K562 (cell line): ENCODE data around the gene MRPL4. TPM values are rescaled to one million over a fixed set of nuclear protein-coding genes. Genes with fewer than 3 reads are reported as not detected.

Experiments
- ATAC-seq: fragments of 200-7000 bp; cut with Tn5 transposase; 3 replicates; pipeline ENCODE4 v1.9.1; 2020; ENCODE audit warnings: moderate library complexity
- BruUV-seq: library from RNA; stranded (reverse); fragments of 400-500 nt; replicated peaks from 2 replicates; lab custom pipeline; 2021; lab: Mats Ljungman, UMichigan
- CTCF ChIA-PET: fragments of 300-600 bp; formaldehyde crosslinking; extraction: SDS; loops from one replicate; lab custom pipeline; 2021; ENCODE audit warnings: low intra/inter-chr PET ratio; lab: Yijun Ruan, JAX
- POLR2A ChIA-PET: fragments of 300-600, 350-650 bp; sonication (Branson Sonifier 250); formaldehyde crosslinking; extraction: SDS; loops from one replicate; lab custom pipeline; 2021; ENCODE audit warnings: antibody characterized with exemption, inconsistent platforms; lab: Yijun Ruan, JAX
- DNase-seq, 4 experiments: peaks; one replicate each; pipeline versions ENCODE4 v3.0.0 to v3.0.0-alpha.2; 2011 to 2018; ENCODE audit warnings: low spot score in 3 of 4, mixed read lengths in 3 of 4; ENCODE audit errors: extremely low read depth in 1 of 4
- FAIRE-seq: peaks from 2 replicates; lab custom pipeline; 2011; peaks lifted over from hg19 to GRCh38; lab: Jason Lieb, UNC
- H2AFZ ChIP-seq: 2 replicates; pipeline ENCODE4 v1.6.0; 2011; ENCODE audit warnings: low read depth, low read length, control low read depth, inconsistent platforms
- H3K27ac ChIP-seq: fragments of 200-600 bp; 3 replicates; pipeline ENCODE4 v1.8.0; 2011; ENCODE audit warnings: low read depth, mild to moderate bottlenecking, control low read depth, inconsistent platforms, low read length, moderate library complexity, mixed read lengths; ENCODE audit errors: extremely low read depth
- H3K27me3 ChIP-seq, 2 experiments: fragments of 300-600 bp in 1 of 2; 2 replicates in 1 of 2; 3 replicates in 1 of 2; pipeline versions ENCODE4 v1.6.0 to v1.8.0; 2011; ENCODE audit warnings: inconsistent platforms in 2 of 2, low read length in 2 of 2, mild to moderate bottlenecking in 1 of 2, mixed read lengths in 1 of 2, moderate library complexity in 1 of 2; ENCODE audit not compliant: control insufficient read depth in 2 of 2, insufficient read depth in 2 of 2
- H3K36me3 ChIP-seq: fragments of 300-600 bp; 3 replicates; pipeline ENCODE4 v1.8.0; 2011; ENCODE audit warnings: mild to moderate bottlenecking, low read length, inconsistent platforms; ENCODE audit not compliant: control insufficient read depth, insufficient read depth
- H3K4me1 ChIP-seq, 2 experiments: fragments of 200-600 bp in 1 of 2; replicated peaks in 1 of 2; 2 replicates in 1 of 2; 3 replicates in 1 of 2; pipeline versions ENCODE4 v1.5.1 to v1.8.0; 2011; ENCODE audit warnings: inconsistent platforms in 2 of 2, low read length in 2 of 2, mild to moderate bottlenecking in 1 of 2, mixed read lengths in 1 of 2, moderate library complexity in 1 of 2; ENCODE audit not compliant: control insufficient read depth in 2 of 2, insufficient read depth in 2 of 2
- H3K4me2 ChIP-seq: 2 replicates; pipeline ENCODE4 v1.6.1; 2011; ENCODE audit warnings: low read length, control low read depth, inconsistent platforms, mixed read lengths; ENCODE audit not compliant: insufficient read depth
- H3K4me3 ChIP-seq: fragments of 200-600 bp; sonication (generic), shearing (Covaris generic); 2 replicates; pipeline ENCODE4 v1.5.1; 2016; ENCODE audit warnings: control low read depth, inconsistent platforms
- H3K79me2 ChIP-seq: fragments of 200-600 bp; 3 replicates; pipeline ENCODE4 v1.8.0; 2011; ENCODE audit warnings: low read length, inconsistent platforms; ENCODE audit not compliant: control insufficient read depth, insufficient read depth
- H3K9ac ChIP-seq, 2 experiments: 2 replicates each; pipeline versions ENCODE4 v1.6.0 to v1.6.1; 2011; ENCODE audit warnings: low read depth in 2 of 2, low read length in 2 of 2, control low read depth in 1 of 2, inconsistent platforms in 1 of 2, mild to moderate bottlenecking in 1 of 2, mixed read lengths in 1 of 2; ENCODE audit not compliant: insufficient read depth in 1 of 2
- H3K9me1 ChIP-seq: one replicate; pipeline ENCODE4 v1.6.0; 2011; ENCODE audit warnings: inconsistent platforms, mild to moderate bottlenecking, low read length, moderate library complexity; ENCODE audit not compliant: control insufficient read depth, insufficient read depth
- H3K9me3 ChIP-seq: replicated peaks from 2 replicates; pipeline ENCODE4 v1.5.1; 2011; ENCODE audit warnings: low read depth, low read length, inconsistent platforms; ENCODE audit not compliant: control insufficient read depth, insufficient read depth
- H4K20me1 ChIP-seq: replicated peaks from 2 replicates; pipeline ENCODE4 v1.6.1; 2011; ENCODE audit warnings: low read length, inconsistent platforms, mixed read lengths; ENCODE audit not compliant: control insufficient read depth, insufficient read depth
- ATF1 ChIP-seq, 2 experiments: fragments of 450-650 bp in 1 of 2; IDR thresholded peaks; 2 replicates each; pipeline ENCODE4 v1.6.1; 2016; ENCODE audit warnings: missing compliant biosample characterization in 1 of 2, missing genetic modification characterization in 1 of 2
- CHD4 ChIP-seq: fragments of 200-600 bp; sonication (generic); IDR thresholded peaks from 3 replicates; pipeline ENCODE4 v1.6.1; 2012; ENCODE audit warnings: low read depth, mild to moderate bottlenecking, mixed read lengths, low read length, inconsistent platforms; ENCODE audit not compliant: insufficient read depth, insufficient replicate concordance, poor library complexity, severe bottlenecking
- DDX20 ChIP-seq: fragments of 450-650 bp; IDR thresholded peaks from 2 replicates; pipeline ENCODE4 v1.6.1; 2016; ENCODE audit warnings: missing genetic modification characterization, low read depth, mild to moderate bottlenecking, missing compliant biosample characterization, moderate library complexity
- DMBX1 ChIP-seq: fragments of 250-450 bp; sonication (Bioruptor Pico); IDR thresholded peaks from 2 replicates; pipeline ENCODE4 v1.8.0; 2022; ENCODE audit warnings: inconsistent platforms, mild to moderate bottlenecking, moderate library complexity, borderline replicate concordance
- HDAC6 ChIP-seq: IDR thresholded peaks from 2 replicates; pipeline ENCODE4 v1.6.1; 2012; ENCODE audit warnings: low read depth, mild to moderate bottlenecking, control low read depth, inconsistent platforms, low read length, moderate library complexity
- HOXB6 ChIP-seq: fragments of 250-450 bp; sonication (Bioruptor Pico); IDR thresholded peaks from 2 replicates; pipeline ENCODE4 v1.5.1; 2022; ENCODE audit warnings: mild to moderate bottlenecking, borderline replicate concordance
- KDM5B ChIP-seq: fragments of 200-600 bp; sonication (generic); IDR thresholded peaks from 2 replicates; pipeline ENCODE4 v1.6.1; 2012; ENCODE audit warnings: low read depth, mild to moderate bottlenecking, moderate library complexity, low read length, control low read depth, inconsistent platforms; ENCODE audit not compliant: insufficient replicate concordance
- MTA1 ChIP-seq: fragments of 450-650 bp; IDR thresholded peaks from 2 replicates; pipeline ENCODE4 v1.6.1; 2017; ENCODE audit warnings: borderline replicate concordance
- NELFE ChIP-seq: IDR thresholded peaks from 2 replicates; pipeline ENCODE4 v1.6.1; 2011; ENCODE audit warnings: mild to moderate bottlenecking; ENCODE audit not compliant: insufficient read depth, insufficient read length
- NR2F6 ChIP-seq: fragments of 450-650 bp; formaldehyde crosslinking; IDR thresholded peaks from 2 replicates; pipeline ENCODE4 v1.4.0; 2020; ENCODE audit warnings: mild to moderate bottlenecking
- PHB2 ChIP-seq: fragments of 450-650 bp; IDR thresholded peaks from 2 replicates; pipeline ENCODE4 v1.6.1; 2017; ENCODE audit warnings: low read depth
- PREB ChIP-seq: sonication (generic); formaldehyde crosslinking; IDR thresholded peaks from 2 replicates; pipeline ENCODE4 v1.8.1; 2023; ENCODE audit warnings: mild to moderate bottlenecking, missing genetic modification reagents
- RBM14 ChIP-seq: fragments of 200-400 bp; formaldehyde crosslinking; IDR thresholded peaks from 2 replicates; pipeline ENCODE4 v1.6.1; 2018; ENCODE audit warnings: low read depth, mild to moderate bottlenecking, low read length, moderate library complexity, borderline replicate concordance; ENCODE audit not compliant: insufficient read depth
- RUNX1 ChIP-seq: sonication (generic); IDR thresholded peaks from 2 replicates; pipeline ENCODE4 v1.6.1; 2016; ENCODE audit warnings: antibody characterized with exemption, low read depth
- WHSC1 ChIP-seq: IDR thresholded peaks from one replicate; pipeline ENCODE4 v1.6.1; 2012; ENCODE audit warnings: low read length, control low read depth, inconsistent platforms
- ZBTB9 ChIP-seq: fragments of 450-650 bp; formaldehyde crosslinking; IDR thresholded peaks from 2 replicates; pipeline ENCODE4 v1.4.0; 2020; ENCODE audit warnings: mild to moderate bottlenecking, moderate library complexity
- ZNF197 ChIP-seq: fragments of 200-800 bp; sonication (Bioruptor generic); IDR thresholded peaks from 2 replicates; pipeline ENCODE4 v1.6.1; 2016; ENCODE audit warnings: low read depth, missing genetic modification characterization, missing compliant biosample characterization
- ZNF408 ChIP-seq: fragments of 250-450 bp; sonication (Bioruptor Pico); IDR thresholded peaks from 2 replicates; pipeline ENCODE4 v1.4.0; 2020; ENCODE audit warnings: low read depth, mild to moderate bottlenecking, moderate library complexity
- ZNF77 ChIP-seq: fragments of 250-450 bp; sonication (Bioruptor Pico); IDR thresholded peaks from 2 replicates; pipeline ENCODE4 v1.5.0; 2020
- ZNF79 ChIP-seq: fragments of 250-450 bp; sonication (Bioruptor Pico); IDR thresholded peaks from 2 replicates; pipeline ENCODE4 v1.4.0; 2020; ENCODE audit warnings: low read depth, mild to moderate bottlenecking, moderate library complexity
- WGBS: fragments of 100-300 bp; shearing (Covaris generic); methylation state at CpG from one replicate; pipeline ENCODE4 v1.1.6; 2016; ENCODE audit warnings: low coverage, mixed read lengths; ENCODE audit not compliant: insufficient coverage; ENCODE audit errors: missing lambda C conversion rate; 5-methylcytosine and 5-hydroxymethylcytosine counted together
- in situ Hi-C: fragments of 300-500 bp; cut with MboI; formaldehyde crosslinking; loops from 4 replicates; pipeline ENCODE4 v1.15.0; 2018; ENCODE audit warnings: inconsistent platforms, mixed read lengths
- intact Hi-C: fragments of 100-400 bp; cut with micrococcal nuclease; formaldehyde crosslinking; loops from 2 replicates; pipeline ENCODE4 v1.14.2; 2022
- polyA plus RNA-seq, 8 experiments: library from polyadenylated mRNA; depleted of rRNA in 4 of 8; stranded (reverse) in 5 of 8; unstranded in 3 of 8; fragments of >200 nt; fragmentation: Nextera tagmentation in 2 of 8; fragmentation: Illumina TruSeq in 1 of 8; extraction: Ambion mirVana in 2 of 8; extraction: Trizol in 1 of 8; gene quantifications; 2 replicates each; pipeline versions ENCODE4 v1.2.1 to v1.2.3, GENCODE V29; 2011 to 2014; ENCODE audit warnings: inconsistent platforms in 1 of 8, missing spikeins in 1 of 8
- total RNA-seq, 7 experiments: library from RNA; depleted of rRNA in 6 of 7; stranded (reverse); fragments of >200 nt in 6 of 7; fragmentation: Illumina TruSeq in 2 of 7; extraction: Trizol in 2 of 7; gene quantifications; 2 replicates each; pipeline versions ENCODE4 v1.2.1 to v1.2.3, GENCODE V29; 2011 to 2021; ENCODE audit warnings: low replicate concordance in 1 of 7

Gene MRPL4
- total and polyA plus RNA-seq, 9 of the 15 experiments (the other 6 are each of a cell fraction or from before 2014, with no cell fraction given), result 1.4 to 239 (median 64.9) TPM

- intact Hi-C loops, result no loop called here
- no peak for TF ChIP-seq PHB2
- TF ChIP-seq NR2F6, result no peak
- no peak for TF ChIP-seq ZNF77 (CRISPR knock-in tag)
- no peak for TF ChIP-seq DMBX1
- TF ChIP-seq ZNF197, result no peak
- TF ChIP-seq DDX20 (tag), result no peak
- TF ChIP-seq RUNX1, result no peak
- TF ChIP-seq ZNF79, result no peak
- no peak for TF ChIP-seq HOXB6 (CRISPR knock-in tag)
- TF ChIP-seq CHD4, result no peak
- no peak for TF ChIP-seq HDAC6
- TF ChIP-seq PREB (CRISPR knock-in tag), result no peak
- no peak for TF ChIP-seq MTA1
- TF ChIP-seq ZNF408 (CRISPR knock-in tag), result no peak
- no peak for TF ChIP-seq NELFE
- no peak for TF ChIP-seq ZBTB9 (CRISPR knock-in tag)
- TF ChIP-seq WHSC1, result no peak
- no peak for TF ChIP-seq ATF1 (CRISPR knock-in tag; IDR thresholded peaks at IDR 0.05)
- no peak for TF ChIP-seq ATF1 (tag; IDR thresholded peaks at IDR 0.05)
- TF ChIP-seq RBM14, result no peak
- TF ChIP-seq KDM5B, result no peak
- TF ChIP-seq, all 486 proteins: peak for 0
- 9% methylated on average over 4 of the region's 4 CpGs for WGBS
- H3K4me2 ChIP-seq, result no peak overlapping the region
- H3K27me3 ChIP-seq, result peaks cover 0 to 5% of the 10 kb centered on the region in 2 experiments; a peak in 3 of 5 replicates
- FAIRE-seq (peak; percentile 42), ATAC-seq (no peak), DNase-seq (no peak)
- BruUV-seq, result no TSS peak
- H3K36me3 ChIP-seq, result no peaks in the 10 kb centered on the region
- peaks cover 5% of the 10 kb centered on the region for H3K9me3 ChIP-seq
- H3K4me1 ChIP-seq, result no peaks in the 10 kb centered on the region; a peak in 1 of 5 replicates
- H4K20me1 ChIP-seq, result no peaks in the 10 kb centered on the region
- H3K27ac ChIP-seq, result no peak overlapping the region
- H2AFZ ChIP-seq, result no peak overlapping the region
- CTCF ChIA-PET, result no interaction called here
- POLR2A ChIA-PET, result interaction anchor here (0.6 to 1.3 kb wide), 2 partner anchors 8 to 128 kb away, joined by 3 to 4 read pairs; no protein-coding TSS in a partner anchor
- no peaks in the 10 kb centered on the region for H3K9me1 ChIP-seq
- in situ Hi-C loops, result no loop called here
- no peak overlapping the region for H3K9ac ChIP-seq
- H3K79me2 ChIP-seq, result no peaks in the 10 kb centered on the region
- no peak overlapping the region for H3K4me3 ChIP-seq
Measured at GRCh38 chr19:10209315-10209714, 42.7 kb upstream of the MRPL4 start.
